ENCODE data around the gene ASCC1.

The ASCC1 gene

DNA sequence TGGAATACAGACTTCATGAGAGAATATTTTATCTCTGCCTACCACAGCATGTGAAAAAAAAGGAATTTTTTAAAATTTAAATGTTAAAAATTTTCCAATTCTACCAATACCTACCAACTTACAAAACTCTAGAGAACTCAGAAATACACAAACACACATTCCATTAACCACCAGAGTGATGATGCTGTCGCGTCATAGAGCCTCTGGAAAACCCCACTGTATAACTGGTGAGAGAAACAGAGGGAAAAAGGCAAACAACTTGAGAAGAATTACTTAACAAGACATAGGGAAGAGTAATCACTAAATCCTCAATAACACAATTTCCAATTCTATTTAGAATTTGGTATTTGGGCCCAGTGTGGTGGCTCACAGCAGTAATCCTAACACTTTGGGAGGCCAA, 121.5 kb downstream of the ASCC1 start:
- ChIA-PET POLR2A (no interaction called here), CTCF (interaction anchor here (1.1 kb wide), 1 partner anchor 37 kb away, joined by 3 read pairs; no protein-coding TSS in a partner anchor)
- DNase-seq (ENCODE audit: extremely low spot score) = no peak
- TF ChIP-seq, protein P1, sequence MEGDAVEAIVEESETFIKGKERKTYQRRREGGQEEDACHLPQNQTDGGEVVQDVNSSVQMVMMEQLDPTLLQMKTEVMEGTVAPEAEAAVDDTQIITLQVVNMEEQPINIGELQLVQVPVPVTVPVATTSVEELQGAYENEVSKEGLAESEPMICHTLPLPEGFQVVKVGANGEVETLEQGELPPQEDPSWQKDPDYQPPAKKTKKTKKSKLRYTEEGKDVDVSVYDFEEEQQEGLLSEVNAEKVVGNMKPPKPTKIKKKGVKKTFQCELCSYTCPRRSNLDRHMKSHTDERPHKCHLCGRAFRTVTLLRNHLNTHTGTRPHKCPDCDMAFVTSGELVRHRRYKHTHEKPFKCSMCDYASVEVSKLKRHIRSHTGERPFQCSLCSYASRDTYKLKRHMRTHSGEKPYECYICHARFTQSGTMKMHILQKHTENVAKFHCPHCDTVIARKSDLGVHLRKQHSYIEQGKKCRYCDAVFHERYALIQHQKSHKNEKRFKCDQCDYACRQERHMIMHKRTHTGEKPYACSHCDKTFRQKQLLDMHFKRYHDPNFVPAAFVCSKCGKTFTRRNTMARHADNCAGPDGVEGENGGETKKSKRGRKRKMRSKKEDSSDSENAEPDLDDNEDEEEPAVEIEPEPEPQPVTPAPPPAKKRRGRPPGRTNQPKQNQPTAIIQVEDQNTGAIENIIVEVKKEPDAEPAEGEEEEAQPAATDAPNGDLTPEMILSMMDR (IDR thresholded peaks at IDR 0.05; ENCODE audit: control extremely low read depth, extremely low read depth, low read depth, missing control alignments) = no peak

DNA sequence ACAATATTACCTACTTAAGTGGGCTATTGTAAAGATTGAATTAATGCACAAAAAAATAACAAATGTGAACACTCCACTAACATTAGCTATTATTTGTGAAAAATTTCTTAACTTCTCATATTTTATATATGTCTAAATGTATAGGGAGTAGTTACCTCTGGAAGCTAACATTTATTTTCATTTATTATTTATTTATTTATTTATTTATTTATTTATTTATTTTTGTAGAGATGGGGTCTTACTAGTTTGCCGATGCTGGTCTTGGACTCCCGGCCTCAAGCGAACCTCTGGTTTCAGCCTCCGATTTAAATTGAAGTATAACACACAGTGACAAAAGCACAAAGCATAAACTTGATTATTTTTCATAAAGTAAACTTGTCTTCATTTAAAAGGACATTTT, 122.6 kb downstream of the ASCC1 start:
- no peak for DNase-seq (ENCODE audit: extremely low spot score)
- TF ChIP-seq, protein P1 (IDR thresholded peaks at IDR 0.05; ENCODE audit: control extremely low read depth, extremely low read depth, low read depth, missing control alignments) = no peak
- POLR2A ChIA-PET = interaction anchor here (0.7 kb wide), 1 partner anchor 68 kb away, joined by 3 read pairs; no protein-coding TSS in a partner anchor
- CTCF ChIA-PET = interaction anchor here (0.7 to 1.5 kb wide), 4 partner anchors 9 to 45 kb away, joined by 3 to 7 read pairs (median 4); no protein-coding TSS in a partner anchor

DNA sequence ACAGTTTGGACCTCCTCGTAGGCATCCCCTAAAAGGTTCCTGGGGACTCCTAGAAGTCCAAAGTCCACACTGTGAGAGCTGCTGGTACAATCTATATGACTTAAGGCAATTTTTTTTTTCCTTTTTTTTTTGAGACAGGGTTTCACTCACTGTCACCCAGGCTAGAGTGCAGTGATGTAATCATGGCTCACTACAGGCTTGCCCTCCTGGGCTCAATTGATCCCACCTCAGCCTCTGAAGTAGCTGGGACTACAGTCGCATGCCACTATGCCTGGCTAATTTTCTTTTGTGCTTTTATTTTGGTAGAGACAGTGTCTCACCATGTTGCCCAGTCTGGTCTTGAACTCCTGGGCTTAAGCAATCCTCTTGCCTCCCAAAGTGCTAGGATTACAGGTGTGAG, 123.1 kb downstream of the ASCC1 start:
- ChIA-PET CTCF (interaction anchor here (0.8 to 1.5 kb wide), 3 partner anchors 9 to 62 kb away, joined by 3 to 7 read pairs (median 6); no protein-coding TSS in a partner anchor), POLR2A (interaction anchor here (0.7 kb wide), 1 partner anchor 69 kb away, joined by 3 read pairs; no protein-coding TSS in a partner anchor)
- no peak for DNase-seq (ENCODE audit: extremely low spot score)
- TF ChIP-seq, protein P1 (IDR thresholded peaks at IDR 0.05; ENCODE audit: control extremely low read depth, extremely low read depth, low read depth, missing control alignments) = no peak

DNA sequence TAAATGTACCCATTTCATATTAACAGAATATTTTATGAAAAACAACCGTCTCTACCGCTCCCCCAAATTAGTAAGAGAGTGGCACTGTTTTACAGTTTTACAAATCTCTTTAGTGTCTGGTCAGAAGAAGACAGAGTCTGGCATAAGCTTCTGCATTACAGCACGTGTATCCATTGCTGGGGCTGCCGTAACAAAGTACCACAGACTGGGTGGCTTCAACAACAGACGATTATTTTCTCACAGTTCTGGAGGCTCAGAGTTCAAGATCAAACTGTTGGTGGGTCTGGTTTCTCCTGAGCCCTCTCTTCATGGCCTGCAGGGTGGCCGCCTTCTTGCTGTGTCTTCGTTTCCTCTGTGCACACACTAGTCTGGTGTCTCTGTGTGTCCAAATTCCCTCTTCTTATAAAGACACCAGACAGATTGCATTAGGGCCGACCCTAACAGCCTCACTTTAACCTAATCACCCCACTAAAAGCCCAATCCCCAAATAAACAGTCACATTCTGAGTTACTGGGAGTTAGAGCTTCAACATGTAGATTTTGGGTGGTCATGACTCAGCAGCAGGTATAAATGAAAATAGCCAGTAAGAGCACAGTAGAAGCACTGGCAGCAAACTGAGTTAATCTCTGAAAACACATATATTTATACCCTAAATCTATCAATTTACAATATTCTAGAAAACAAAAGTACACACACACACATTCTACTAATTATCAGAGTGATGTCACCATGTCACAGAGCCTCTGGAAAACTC, 123.7 kb downstream of the ASCC1 start:
- no peak for DNase-seq (ENCODE audit: extremely low spot score)
- ChIA-PET CTCF (interaction anchor here (0.8 to 1.1 kb wide), 2 partner anchors 14 to 61 kb away, joined by 3 to 4 read pairs; no protein-coding TSS in a partner anchor), POLR2A (no interaction called here)
- TF ChIP-seq, protein P1 (IDR thresholded peaks at IDR 0.05; ENCODE audit: control extremely low read depth, extremely low read depth, low read depth, missing control alignments) = no peak

DNA sequence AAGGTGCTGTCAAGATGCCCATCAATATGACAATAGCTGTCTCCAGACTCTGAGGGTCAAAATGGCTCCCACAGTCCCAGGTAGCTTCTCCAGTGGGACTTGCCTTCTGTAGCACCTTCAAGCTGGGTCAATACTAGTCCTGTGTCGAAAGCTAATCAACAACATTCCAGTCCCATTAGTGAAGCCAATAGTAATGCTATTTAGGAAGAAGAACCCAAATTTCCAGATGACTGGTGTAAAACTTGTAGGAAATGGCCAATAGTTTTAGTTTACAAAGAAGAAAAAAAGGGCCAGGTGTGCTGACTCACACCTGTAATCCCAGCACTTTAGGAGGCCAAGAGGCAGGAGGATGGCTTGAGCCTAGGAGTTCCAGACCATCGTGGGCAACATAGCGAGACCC, 125.8 kb downstream of the ASCC1 start:
- ChIA-PET POLR2A (interaction anchor here (0.6 kb wide), 1 partner anchor 8 kb away, joined by 3 read pairs; no protein-coding TSS in a partner anchor), CTCF (interaction anchor here (1.1 to 2.8 kb wide), 7 partner anchors 12 to 317 kb away, joined by 3 to 9 read pairs (median 3); partner anchors contain the start of gene VSIR)
- no peak for DNase-seq (ENCODE audit: extremely low spot score)
- TF ChIP-seq, protein P1 (IDR thresholded peaks at IDR 0.05; ENCODE audit: control extremely low read depth, extremely low read depth, low read depth, missing control alignments) = no peak

DNA sequence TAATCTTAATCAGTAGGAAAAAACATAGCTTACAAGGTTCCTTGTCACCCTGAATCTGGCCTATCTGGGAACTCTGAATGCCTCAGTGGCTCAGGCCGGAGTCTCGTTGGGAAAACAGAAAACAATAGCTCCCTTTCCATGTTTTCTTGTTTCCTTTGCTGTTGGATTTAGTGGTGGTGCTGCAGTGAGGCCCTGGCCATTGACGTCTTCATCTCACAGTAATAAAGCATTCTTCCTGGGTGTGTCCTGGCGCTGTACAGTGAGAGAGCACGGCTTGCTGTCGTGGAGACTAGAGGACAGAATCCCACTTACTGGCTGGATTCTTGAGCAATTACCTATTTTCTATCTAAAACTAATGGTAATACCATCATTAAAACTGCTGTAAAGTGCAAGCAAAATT, 126.5 kb downstream of the ASCC1 start:
- CTCF ChIA-PET = interaction anchor here (1.2 to 2.8 kb wide), 7 partner anchors 12 to 250 kb away, joined by 3 to 9 read pairs (median 4); no protein-coding TSS in a partner anchor
- TF ChIP-seq, protein P1 (IDR thresholded peaks at IDR 0.05; ENCODE audit: control extremely low read depth, extremely low read depth, low read depth, missing control alignments) = no peak

More for the DNA sequence above, 126.5 kb downstream of the ASCC1 start:
- POLR2A ChIA-PET = no interaction called here
- DNase-seq (ENCODE audit: extremely low spot score) = no peak

Data from GM10248 (cell line).